ENCODE measurements around the gene TMEFF2. TPM values are rescaled to one million over a fixed set of nuclear protein-coding genes. Genes with fewer than 3 reads are reported as not detected.

The TMEFF2 gene
- total and polyA plus RNA-seq, 7 experiments from 2014 or later: not detected

DNA sequence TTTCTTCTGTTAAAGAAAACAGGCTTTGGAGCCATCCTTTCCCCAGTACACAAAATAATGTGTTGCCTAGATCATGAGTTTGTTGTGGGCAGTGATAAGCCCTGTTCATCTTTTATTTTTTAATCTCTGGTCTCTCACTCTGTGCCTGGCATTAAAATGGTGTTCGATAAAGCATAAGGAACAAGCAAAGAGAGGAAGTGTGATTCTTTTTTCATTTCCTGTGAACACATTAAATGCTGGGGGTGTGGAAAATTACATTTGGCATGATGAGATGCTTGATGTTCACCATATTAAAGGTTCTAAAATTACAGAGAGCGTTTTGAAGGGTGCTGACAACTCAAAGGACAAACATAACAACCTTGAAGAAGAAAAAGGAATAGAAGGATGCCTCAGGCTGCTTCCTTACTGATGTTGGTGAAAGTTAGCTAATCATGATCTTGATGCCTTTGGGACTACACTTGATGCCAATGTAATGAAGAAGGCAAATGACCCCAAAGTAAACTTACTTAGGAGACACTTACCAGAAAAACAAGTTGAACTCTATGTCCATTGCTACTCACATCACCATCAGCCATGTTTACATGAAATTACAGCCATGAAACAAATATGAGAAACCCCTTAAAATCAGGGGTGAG, 33.0 kb downstream of the TMEFF2 start:
- ATAC-seq: no peak
- ChIA-PET CTCF (interaction anchor here (0.6 to 2.6 kb wide), 31 partner anchors 9 to 1000 kb away, joined by 3 to 76 read pairs (median 4); no protein-coding TSS in a partner anchor), POLR2A (no interaction called here)
- Histone ChIP-seq H3K4me3 (ENCODE audit: low read length) (no peak overlapping the region), H3K27me3 (ENCODE audit: control insufficient read depth in 2 of 2, insufficient read depth in 2 of 2, low read length in 2 of 2) (no peaks in the 10 kb centered on the region), H3K36me3 (ENCODE audit: control insufficient read depth in 2 of 3, insufficient read depth in 3 of 3, low read length in 3 of 3) (no peaks in the 10 kb centered on the region), H3K4me1 (ENCODE audit: control insufficient read depth in 2 of 2, insufficient read depth in 2 of 2, low read length in 2 of 2) (peaks cover 0 to 9% of the 10 kb centered on the region in 2 donors), H3K27ac (ENCODE audit: low read depth, low read length) (no peak overlapping the region), H3K9me3 (ENCODE audit: control insufficient read depth in 2 of 3, low read length in 3 of 3) (no peaks in the 10 kb centered on the region)
- DNase-seq: peak in 3 of 9 donors; percentile 1 to 11 (median 3)
- Mint-ChIP-seq H3K4me1 (peaks cover 8 to 22% (median 13%) of the 10 kb centered on the region in 7 donors), H3K4me3 (peak overlapping the region in 6 of 10 donors; percentile 7 to 56 (median 33)), H3K27me3 (peaks cover under 1 to 10% (median 10%) of the 10 kb centered on the region in 5 donors), H3K36me3 (no peaks in the 10 kb centered on the region), H3K27ac (peak overlapping the region in 2 of 9 donors; percentile 10 to 19), H3K9me3 (no peaks in the 10 kb centered on the region)
- intact Hi-C loops (cut with micrococcal nuclease): loop anchor here (1.0 to 5.0 kb wide), 9 partner anchors 349 to 1109 kb away; no protein-coding TSS in a partner anchor

DNA sequence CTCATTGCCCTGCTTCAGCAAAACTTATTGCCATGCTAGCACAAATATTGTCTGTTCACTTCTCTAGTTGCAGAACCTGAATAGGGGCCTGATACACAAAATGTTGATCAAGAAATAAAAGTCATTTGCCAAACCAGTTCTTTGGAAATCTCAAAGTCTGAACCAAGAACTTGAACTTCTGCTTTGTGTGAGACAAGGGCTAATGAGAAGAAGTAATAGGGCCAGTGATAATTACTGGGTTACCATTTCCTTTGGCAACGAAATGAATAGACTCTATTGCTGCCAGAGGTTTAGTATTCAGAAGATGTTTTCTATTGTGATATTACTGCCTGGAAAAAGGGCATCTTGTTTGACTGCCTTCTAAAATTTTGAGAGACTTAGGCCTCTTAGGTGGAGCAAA, 35.0 kb downstream of the TMEFF2 start:
- Histone ChIP-seq H3K4me3 (ENCODE audit: low read length) (no peak overlapping the region), H3K27me3 (ENCODE audit: control insufficient read depth in 2 of 2, insufficient read depth in 2 of 2, low read length in 2 of 2) (no peaks in the 10 kb centered on the region), H3K9me3 (ENCODE audit: control insufficient read depth in 2 of 3, low read length in 3 of 3) (no peaks in the 10 kb centered on the region), H3K27ac (ENCODE audit: low read depth, low read length) (no peak overlapping the region), H3K4me1 (ENCODE audit: control insufficient read depth in 2 of 2, insufficient read depth in 2 of 2, low read length in 2 of 2) (peaks cover 0 to 9% of the 10 kb centered on the region in 2 donors), H3K36me3 (ENCODE audit: control insufficient read depth in 2 of 3, insufficient read depth in 3 of 3, low read length in 3 of 3) (no peaks in the 10 kb centered on the region)
- ChIA-PET POLR2A (no interaction called here), CTCF (interaction anchor here (0.9 kb wide), 1 partner anchor 22 kb away, joined by 3 read pairs; no protein-coding TSS in a partner anchor)
- intact Hi-C loops (cut with micrococcal nuclease): loop anchor here in 1 of 2 donors (5.0 kb wide), 1 partner anchor 1107 kb away; no protein-coding TSS in a partner anchor
- peaks cover 8 to 22% (median 13%) of the 10 kb centered on the region in 7 donors for H3K4me1 Mint-ChIP-seq
- no peaks in the 10 kb centered on the region for H3K36me3 Mint-ChIP-seq
- no peak for ATAC-seq
- H3K4me3 Mint-ChIP-seq: no peak overlapping the region
- H3K27ac Mint-ChIP-seq: no peak overlapping the region
- H3K27me3 Mint-ChIP-seq: peaks cover 0 to 9% (median 0%) of the 10 kb centered on the region in 5 donors
- DNase-seq: no peak
- H3K9me3 Mint-ChIP-seq: no peaks in the 10 kb centered on the region

DNA sequence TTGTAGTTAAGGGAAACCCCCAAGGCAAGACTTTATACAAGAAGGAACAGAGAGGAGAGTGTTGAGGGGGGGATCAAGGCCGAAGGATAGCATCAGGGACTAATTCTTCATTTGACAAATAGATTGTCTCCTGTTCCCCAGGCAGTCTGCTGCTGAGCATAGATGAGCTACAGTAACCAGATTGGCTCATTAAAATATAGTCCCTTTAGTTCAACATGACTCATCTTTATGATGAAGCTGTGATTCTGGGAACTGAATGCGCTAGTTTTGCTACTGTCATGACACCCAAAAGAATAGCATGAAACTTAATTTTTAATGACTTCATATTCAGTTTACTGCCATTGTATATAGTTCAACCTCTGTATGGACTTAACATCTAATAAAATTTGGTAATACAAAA, 35.5 kb downstream of the TMEFF2 start:
- ChIA-PET POLR2A (no interaction called here), CTCF (interaction anchor here (0.9 kb wide), 1 partner anchor 21 kb away, joined by 3 read pairs; no protein-coding TSS in a partner anchor)
- Mint-ChIP-seq H3K36me3 (no peaks in the 10 kb centered on the region), H3K4me1 (peaks cover 8 to 22% (median 13%) of the 10 kb centered on the region in 7 donors), H3K27ac (peak overlapping the region in 1 of 9 donors; percentile 8), H3K9me3 (no peaks in the 10 kb centered on the region), H3K27me3 (peaks cover 0 to 12% (median under 1%) of the 10 kb centered on the region in 5 donors), H3K4me3 (no peak overlapping the region)
- peaks cover 0 to 9% of the 10 kb centered on the region in 2 donors for H3K4me1 ChIP-seq (ENCODE audit: control insufficient read depth in 2 of 2, insufficient read depth in 2 of 2, low read length in 2 of 2)
- DNase-seq (no peak), ATAC-seq (no peak)
- no peak overlapping the region for H3K27ac ChIP-seq (ENCODE audit: low read depth, low read length)
- no peaks in the 10 kb centered on the region for H3K27me3 ChIP-seq (ENCODE audit: control insufficient read depth in 2 of 2, insufficient read depth in 2 of 2, low read length in 2 of 2)
- intact Hi-C loops (cut with micrococcal nuclease): no loop called here
- H3K4me3 ChIP-seq (ENCODE audit: low read length): no peak overlapping the region
- H3K9me3 ChIP-seq (ENCODE audit: control insufficient read depth in 2 of 3, low read length in 3 of 3): no peaks in the 10 kb centered on the region
- H3K36me3 ChIP-seq (ENCODE audit: control insufficient read depth in 2 of 3, insufficient read depth in 3 of 3, low read length in 3 of 3): no peaks in the 10 kb centered on the region

DNA sequence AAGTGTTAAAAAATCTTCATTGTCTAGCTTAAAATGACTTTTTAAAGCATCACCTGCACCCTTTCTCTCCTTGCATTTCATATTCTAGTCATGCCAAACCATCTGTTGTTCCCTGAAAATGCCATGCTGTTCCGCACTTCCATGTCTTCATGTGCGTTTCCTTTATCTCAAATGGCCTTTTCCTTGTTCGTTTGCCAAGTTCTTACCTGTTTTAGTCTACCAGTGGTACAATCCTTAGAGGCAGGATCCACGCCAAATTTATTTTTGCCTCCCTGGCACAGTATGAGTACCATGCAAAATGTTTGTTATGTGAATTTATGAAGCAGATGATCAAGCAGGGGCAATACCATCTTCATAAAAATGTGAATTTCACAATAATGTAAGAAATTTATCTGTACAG, 37.0 kb downstream of the TMEFF2 start:
- DNase-seq (no peak), ATAC-seq (no peak)
- Histone ChIP-seq H3K9me3 (ENCODE audit: control insufficient read depth in 2 of 3, low read length in 3 of 3) (no peaks in the 10 kb centered on the region), H3K27me3 (ENCODE audit: control insufficient read depth in 2 of 2, insufficient read depth in 2 of 2, low read length in 2 of 2) (no peaks in the 10 kb centered on the region), H3K4me3 (ENCODE audit: low read length) (no peak overlapping the region), H3K36me3 (ENCODE audit: control insufficient read depth in 2 of 3, insufficient read depth in 3 of 3, low read length in 3 of 3) (no peaks in the 10 kb centered on the region), H3K27ac (ENCODE audit: low read depth, low read length) (no peak overlapping the region), H3K4me1 (ENCODE audit: control insufficient read depth in 2 of 2, insufficient read depth in 2 of 2, low read length in 2 of 2) (peaks cover 0 to 9% of the 10 kb centered on the region in 2 donors)
- Mint-ChIP-seq H3K27ac (no peak overlapping the region), H3K27me3 (peaks cover 0 to 20% (median 8%) of the 10 kb centered on the region in 5 donors), H3K9me3 (no peaks in the 10 kb centered on the region), H3K4me3 (no peak overlapping the region), H3K4me1 (peaks cover 8 to 22% (median 13%) of the 10 kb centered on the region in 7 donors), H3K36me3 (no peaks in the 10 kb centered on the region)
- ChIA-PET CTCF (interaction anchor here (1.4 kb wide), 1 partner anchor 603 kb away, joined by 3 read pairs; no protein-coding TSS in a partner anchor), POLR2A (interaction anchor here (0.7 kb wide), 1 partner anchor 47 kb away, joined by 3 read pairs; no protein-coding TSS in a partner anchor)
- intact Hi-C loops (cut with micrococcal nuclease): no loop called here

DNA sequence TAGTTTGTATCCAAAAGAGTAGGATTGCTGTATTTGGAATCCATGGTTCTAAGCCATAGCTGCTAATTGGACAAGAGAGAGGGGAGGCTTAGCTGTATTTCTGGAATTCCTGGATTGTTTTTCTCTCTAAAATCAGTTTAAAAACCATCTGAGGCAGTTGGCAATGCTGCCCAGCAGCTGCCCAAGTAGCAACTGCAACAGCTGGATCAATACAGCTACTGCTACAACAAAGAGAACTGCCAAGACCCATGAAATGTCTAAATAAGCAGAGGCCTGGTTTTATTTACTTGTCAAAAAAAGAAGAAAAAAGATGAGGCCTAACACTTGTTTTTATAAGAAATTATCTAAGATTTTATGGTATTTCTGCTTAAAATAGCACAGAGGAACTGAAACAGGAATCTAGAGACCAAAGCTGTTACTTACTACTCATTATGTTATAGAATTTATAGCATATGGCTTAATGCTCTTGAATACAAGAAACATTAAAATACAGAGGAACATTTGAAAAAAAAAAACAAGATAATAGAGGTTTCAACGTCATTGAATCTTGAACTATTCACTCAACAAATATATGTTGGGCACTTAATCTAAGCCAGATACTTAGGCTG, 39.1 kb downstream of the TMEFF2 start:
- Histone ChIP-seq H3K27ac (ENCODE audit: low read depth, low read length) (no peak overlapping the region), H3K27me3 (ENCODE audit: control insufficient read depth in 2 of 2, insufficient read depth in 2 of 2, low read length in 2 of 2) (no peaks in the 10 kb centered on the region), H3K9me3 (ENCODE audit: control insufficient read depth in 2 of 3, low read length in 3 of 3) (no peaks in the 10 kb centered on the region), H3K4me3 (ENCODE audit: low read length) (no peak overlapping the region), H3K36me3 (ENCODE audit: control insufficient read depth in 2 of 3, insufficient read depth in 3 of 3, low read length in 3 of 3) (no peaks in the 10 kb centered on the region), H3K4me1 (ENCODE audit: control insufficient read depth in 2 of 2, insufficient read depth in 2 of 2, low read length in 2 of 2) (no peaks in the 10 kb centered on the region)
- Mint-ChIP-seq H3K27ac (no peak overlapping the region), H3K27me3 (peaks cover 0 to 26% (median 8%) of the 10 kb centered on the region in 5 donors), H3K36me3 (no peaks in the 10 kb centered on the region), H3K9me3 (no peaks in the 10 kb centered on the region), H3K4me3 (no peak overlapping the region), H3K4me1 (peaks cover 0 to 2% (median 0%) of the 10 kb centered on the region in 7 donors)
- CTCF ChIA-PET: interaction anchor here (0.5 to 1.0 kb wide), 3 partner anchors 590 to 614 kb away, joined by 3 to 5 read pairs (median 4); no protein-coding TSS in a partner anchor
- POLR2A ChIA-PET: no interaction called here
- intact Hi-C loops (cut with micrococcal nuclease): no loop called here
- DNase-seq (no peak), ATAC-seq (no peak)

DNA sequence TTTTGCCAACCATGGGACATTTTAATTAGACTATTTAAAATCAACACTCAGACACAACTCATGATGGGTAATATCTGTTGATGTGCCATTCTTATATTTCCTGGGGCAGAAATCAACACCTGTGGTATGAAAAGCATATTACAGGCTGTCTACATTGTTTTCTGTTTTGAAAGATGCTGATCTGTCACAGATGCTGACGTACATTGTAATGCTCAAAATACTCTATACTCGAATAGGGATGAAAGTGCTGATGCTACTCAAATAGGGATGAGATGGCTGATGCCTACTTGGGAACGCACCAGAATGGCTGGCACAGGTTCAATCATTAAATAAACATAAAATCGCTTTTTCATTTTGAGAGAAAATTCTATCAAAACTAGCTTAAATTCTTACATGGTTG, 41.2 kb downstream of the TMEFF2 start:
- Histone ChIP-seq H3K4me1 (ENCODE audit: control insufficient read depth in 2 of 2, insufficient read depth in 2 of 2, low read length in 2 of 2) (no peaks in the 10 kb centered on the region), H3K9me3 (ENCODE audit: control insufficient read depth in 2 of 3, low read length in 3 of 3) (no peaks in the 10 kb centered on the region), H3K4me3 (ENCODE audit: low read length) (no peak overlapping the region), H3K27me3 (ENCODE audit: control insufficient read depth in 2 of 2, insufficient read depth in 2 of 2, low read length in 2 of 2) (no peaks in the 10 kb centered on the region), H3K36me3 (ENCODE audit: control insufficient read depth in 2 of 3, insufficient read depth in 3 of 3, low read length in 3 of 3) (no peaks in the 10 kb centered on the region), H3K27ac (ENCODE audit: low read depth, low read length) (no peak overlapping the region)
- no peaks in the 10 kb centered on the region for H3K36me3 Mint-ChIP-seq
- H3K4me3 Mint-ChIP-seq: no peak overlapping the region
- H3K4me1 Mint-ChIP-seq: no peaks in the 10 kb centered on the region
- CTCF ChIA-PET: interaction anchor here (0.9 to 2.4 kb wide), 3 partner anchors 8 to 641 kb away, joined by 3 to 6 read pairs (median 3); no protein-coding TSS in a partner anchor
- intact Hi-C loops (cut with micrococcal nuclease): no loop called here
- H3K9me3 Mint-ChIP-seq: no peaks in the 10 kb centered on the region
- H3K27ac Mint-ChIP-seq: no peak overlapping the region
- H3K27me3 Mint-ChIP-seq: peaks cover 0 to 26% (median 8%) of the 10 kb centered on the region in 5 donors
- DNase-seq (no peak), ATAC-seq (no peak)
- POLR2A ChIA-PET: no interaction called here

Data from naive thymus-derived CD4-positive, alpha-beta T cell (primary cell).